Effector memory CD4-positive, alpha-beta T cell (primary cell): Measurements from ENCODE around the gene PHF20.
A peak's percentile ranks its signal among the peaks of the same experiment; 100 is the strongest.
"Not testable (repeated sequence)": the region's sequence is repeated elsewhere in the genome, so short reads cannot be mapped to it uniquely, and the experiment has no call there.

Source experiments
- DNase-seq, 3 donors: peaks; one replicate each; pipeline ENCODE4 v3.0.0-alpha.2; 2020
- H3K27ac ChIP-seq: 2 replicates; pipeline ENCODE4 v1.7.0; 2013; ENCODE audit warnings: mild to moderate bottlenecking, low read length, moderate library complexity; ENCODE audit not compliant: insufficient read depth, poor library complexity, severe bottlenecking
- H3K27me3 ChIP-seq: replicated peaks from 2 replicates; pipeline ENCODE4 v1.7.0; 2013; ENCODE audit warnings: mild to moderate bottlenecking, low read length; ENCODE audit not compliant: insufficient read depth, control insufficient read depth, poor library complexity, severe bottlenecking
- H3K36me3 ChIP-seq: 2 replicates; pipeline ENCODE4 v1.7.0; 2013; ENCODE audit warnings: mild to moderate bottlenecking, low read length, moderate library complexity; ENCODE audit not compliant: control insufficient read depth, insufficient read depth
- H3K4me1 ChIP-seq: 2 replicates; pipeline ENCODE4 v1.7.0; 2013; ENCODE audit warnings: low read length, mild to moderate bottlenecking; ENCODE audit not compliant: control insufficient read depth, insufficient read depth, poor library complexity, severe bottlenecking
- H3K4me3 ChIP-seq: 2 replicates; pipeline ENCODE4 v1.7.0; 2013; ENCODE audit warnings: low read length, low read depth, mild to moderate bottlenecking; ENCODE audit not compliant: insufficient read depth, poor library complexity, severe bottlenecking
- H3K9me3 ChIP-seq: 2 replicates; pipeline ENCODE4 v1.7.0; 2013; ENCODE audit warnings: mild to moderate bottlenecking, low read length, moderate library complexity; ENCODE audit not compliant: control insufficient read depth

PHF20 gene

GRCh38 chr20:35764936-35765335 is 6.9 kb upstream of the PHF20 start:
- not testable (repeated sequence) for H3K36me3 ChIP-seq, H3K27me3 ChIP-seq, H3K4me3 ChIP-seq, H3K9me3 ChIP-seq, DNase-seq
- H3K4me1 ChIP-seq: peaks cover 39% of the 10 kb centered on the region
- H3K27ac ChIP-seq: peak overlapping the region; percentile 39

GRCh38 chr20:35766843-35767242 is 5.0 kb upstream of the PHF20 start:
- peaks cover 56% of the 10 kb centered on the region for H3K4me1 ChIP-seq
- H3K4me3 ChIP-seq: no peak overlapping the region
- no peak for DNase-seq
- no peaks in the 10 kb centered on the region for H3K9me3 ChIP-seq
- H3K36me3 ChIP-seq: no peaks in the 10 kb centered on the region
- no peak overlapping the region for H3K27ac ChIP-seq
- H3K27me3 ChIP-seq: no peaks in the 10 kb centered on the region

DNA sequence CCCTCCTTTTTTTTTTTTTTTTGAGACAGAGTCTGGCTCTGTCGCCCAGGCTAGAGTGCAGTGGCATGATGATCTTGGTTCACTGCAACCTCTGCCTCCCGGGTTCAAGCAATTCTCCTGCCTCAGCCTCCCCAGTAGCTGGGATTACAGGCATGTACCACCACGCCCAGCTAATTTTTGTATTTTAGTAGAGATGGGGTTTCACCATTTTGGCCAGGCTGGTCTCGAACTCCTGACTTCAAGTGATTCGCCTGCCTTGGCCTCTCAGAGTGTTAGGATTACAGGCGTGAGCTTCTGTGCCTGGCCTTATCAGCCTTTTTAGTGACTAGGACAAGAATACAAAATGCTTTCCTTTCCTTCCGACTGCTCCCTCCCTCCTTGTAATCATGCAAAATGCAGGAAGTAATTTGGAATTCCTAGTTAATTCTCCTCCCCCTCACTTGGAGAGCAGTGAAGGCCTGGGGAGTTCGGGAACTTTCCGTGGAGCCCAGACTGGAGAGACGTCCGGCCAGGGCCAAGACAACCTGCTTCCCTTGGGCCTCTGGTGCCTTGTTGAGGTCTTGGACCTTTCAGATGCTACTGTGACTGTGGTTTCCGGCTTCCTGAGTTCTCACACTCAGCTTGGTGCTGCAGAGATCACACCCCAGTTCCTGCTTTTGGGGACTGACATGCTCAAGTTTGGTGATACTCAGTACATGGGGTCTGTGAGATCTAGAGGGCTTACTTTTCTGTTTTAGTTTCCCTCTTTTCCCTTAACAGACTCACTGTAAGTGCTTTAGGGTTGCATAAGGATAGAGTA is 3.9 kb upstream of the PHF20 start:
- Histone ChIP-seq H3K4me3 (peak overlapping the region; percentile 15), H3K9me3 (no peaks in the 10 kb centered on the region), H3K4me1 (peaks cover 62% of the 10 kb centered on the region), H3K27me3 (no peaks in the 10 kb centered on the region), H3K27ac (peak overlapping the region; percentile 92), H3K36me3 (no peaks in the 10 kb centered on the region)
- DNase-seq: peak; percentile 54 to 67 (median 56)

DNA sequence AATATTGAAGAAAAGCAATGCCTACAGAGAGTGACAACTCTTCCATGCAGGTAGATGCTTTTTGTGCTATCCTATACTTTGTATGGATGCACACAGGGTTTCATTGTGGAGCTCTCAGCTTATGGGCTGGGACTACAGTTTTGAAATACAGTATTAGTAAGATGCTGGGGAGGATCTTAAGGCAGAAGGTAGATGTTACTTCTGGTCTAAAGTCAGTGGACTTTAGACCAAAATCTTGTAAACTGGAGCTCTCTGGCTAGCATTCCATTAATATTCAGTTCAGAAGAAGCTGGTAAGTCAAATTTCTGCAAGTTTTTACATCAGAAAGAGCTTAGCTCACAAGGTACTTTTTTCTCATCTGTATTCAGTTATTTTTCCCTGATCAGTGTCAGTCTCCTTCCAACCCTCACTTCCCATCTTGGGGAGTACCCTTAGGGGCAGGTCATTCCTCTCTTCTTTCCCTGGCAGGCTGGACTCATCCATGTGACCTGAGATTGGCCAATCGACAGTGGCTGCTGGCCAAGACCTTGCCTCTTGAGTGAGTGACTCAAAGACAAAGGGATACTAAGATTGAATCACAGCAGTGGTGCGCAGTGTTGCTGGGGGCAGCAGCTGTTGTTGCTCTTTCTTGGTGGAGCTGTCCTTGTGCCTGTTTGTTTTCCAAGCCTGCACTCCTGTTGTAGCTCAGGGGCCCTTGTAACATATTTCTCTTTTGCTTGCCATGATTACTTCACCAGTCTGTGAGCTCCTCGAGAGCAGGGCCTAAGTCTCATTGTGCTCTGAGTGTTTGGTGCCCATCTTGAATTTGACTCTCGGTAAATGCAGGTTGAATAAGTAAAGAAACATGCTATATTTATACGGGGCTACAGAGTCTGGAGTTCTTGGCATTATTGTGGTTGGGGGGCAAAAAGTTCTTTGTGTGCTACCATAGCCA is 2.8 kb upstream of the PHF20 start:
- H3K4me1 ChIP-seq: peaks cover 73% of the 10 kb centered on the region
- H3K4me3 ChIP-seq: peak overlapping the region; percentile 15
- DNase-seq: peak in 2 of 3 donors; percentile 8 to 20
- H3K36me3 ChIP-seq: no peaks in the 10 kb centered on the region
- H3K9me3 ChIP-seq: no peaks in the 10 kb centered on the region
- H3K27ac ChIP-seq: peak overlapping the region; percentile 92
- no peaks in the 10 kb centered on the region for H3K27me3 ChIP-seq

GRCh38 chr20:35771367-35771688 is 487 bp upstream of the PHF20 start:
- H3K36me3 ChIP-seq: peaks cover 10% of the 10 kb centered on the region

DNA sequence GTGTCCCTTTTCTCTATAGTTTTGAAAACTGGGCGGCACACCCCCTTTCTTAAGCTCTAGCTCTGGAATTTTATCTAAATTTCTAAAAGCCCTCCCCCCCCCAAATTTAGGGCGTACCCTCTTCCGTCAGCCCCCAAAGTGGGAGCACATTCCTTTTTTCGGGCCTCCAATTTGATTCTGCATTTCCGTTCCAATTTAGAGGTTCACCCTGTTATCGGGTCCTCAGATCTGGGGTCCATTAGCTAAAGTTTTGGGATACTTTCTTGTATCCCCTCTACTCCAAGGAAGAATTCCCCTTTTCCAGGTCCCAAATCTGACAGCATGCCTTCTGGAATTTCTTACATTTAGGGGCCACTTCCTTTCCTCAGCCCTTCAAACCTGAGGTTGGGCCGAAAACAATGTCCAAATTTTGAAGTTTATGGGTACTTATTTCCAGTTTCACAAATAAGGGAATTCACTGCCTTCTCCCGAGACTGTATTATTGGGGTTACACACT is 796 bp downstream of the PHF20 start:
- Histone ChIP-seq H3K9me3 (no peaks in the 10 kb centered on the region), H3K27me3 (no peaks in the 10 kb centered on the region), H3K4me1 (peaks cover 80% of the 10 kb centered on the region), H3K36me3 (peaks cover 10% of the 10 kb centered on the region), H3K27ac (peak overlapping the region; percentile 92), H3K4me3 (peak overlapping the region; percentile 60)
- no peak for DNase-seq

More at GRCh38 chr20:35771367-35771688, 487 bp upstream of the PHF20 start:
- Histone ChIP-seq H3K4me3 (no peak overlapping the region), H3K27me3 (no peaks in the 10 kb centered on the region), H3K27ac (peak overlapping the region; percentile 92), H3K4me1 (peaks cover 76% of the 10 kb centered on the region), H3K9me3 (no peaks in the 10 kb centered on the region)
- no peak for DNase-seq

GRCh38 chr20:35773154-35773751 is 1.4 kb downstream of the PHF20 start:
- no peaks in the 10 kb centered on the region for H3K9me3 ChIP-seq
- DNase-seq: peak; percentile 20 to 35 (median 22)
- H3K36me3 ChIP-seq: peaks cover 10% of the 10 kb centered on the region
- no peaks in the 10 kb centered on the region for H3K27me3 ChIP-seq
- H3K27ac ChIP-seq: peak overlapping the region; percentile 92
- peak overlapping the region; percentile 60 for H3K4me3 ChIP-seq
- H3K4me1 ChIP-seq: peaks cover 76% of the 10 kb centered on the region

GRCh38 chr20:35774391-35774790 is 2.6 kb downstream of the PHF20 start:
- DNase-seq: no peak
- Histone ChIP-seq H3K27ac (no peak overlapping the region), H3K36me3 (peaks cover 14% of the 10 kb centered on the region), H3K4me3 (no peak overlapping the region), H3K4me1 (peaks cover 65% of the 10 kb centered on the region), H3K27me3 (no peaks in the 10 kb centered on the region), H3K9me3 (no peaks in the 10 kb centered on the region)

GRCh38 chr20:35776513-35777101 is 4.8 kb downstream of the PHF20 start:
- Histone ChIP-seq H3K36me3 (peaks cover 14% of the 10 kb centered on the region), H3K4me1 (peaks cover 44% of the 10 kb centered on the region), H3K4me3 (no peak overlapping the region), H3K27ac (peak overlapping the region; percentile 12), H3K27me3 (no peaks in the 10 kb centered on the region), H3K9me3 (no peaks in the 10 kb centered on the region)
- DNase-seq: no peak
